HEK293T (cell line): ENCODE data around the gene GRIP1.

Experiments
- CTCF ChIA-PET: fragments of 350-600 bp; formaldehyde crosslinking; extraction: SDS; loops from one replicate; lab custom pipeline; 2021; ENCODE audit warnings: antibody characterized with exemption, inconsistent platforms; lab: Yijun Ruan, JAX
- POLR2A ChIA-PET: fragments of 350-600 bp; formaldehyde crosslinking; extraction: SDS; loops from one replicate; lab custom pipeline; 2020; ENCODE audit warnings: antibody characterized with exemption, inconsistent platforms; lab: Yijun Ruan, JAX
- DNase-seq: peaks from one replicate; pipeline ENCODE4 v3.0.0; 2012; ENCODE audit warnings: mixed read lengths; ENCODE audit errors: extremely low spot score
- ARNT ChIP-seq: fragments of 450-650 bp; IDR thresholded peaks from 2 replicates; pipeline ENCODE4 v1.6.1; 2017; ENCODE audit warnings: mild to moderate bottlenecking
- BHLHE40 ChIP-seq: fragments of 450-650 bp; IDR thresholded peaks from 2 replicates; pipeline ENCODE4 v1.6.1; 2016; ENCODE audit warnings: mild to moderate bottlenecking, moderate library complexity, borderline replicate concordance
- CTBP1 ChIP-seq: fragments of 450-650 bp; IDR thresholded peaks from 2 replicates; pipeline ENCODE4 v1.6.1; 2016; ENCODE audit warnings: borderline replicate concordance
- ELF4 ChIP-seq: fragments of 450-650 bp; IDR thresholded peaks from 2 replicates; pipeline ENCODE4 v1.6.1; 2017; ENCODE audit warnings: antibody characterized with exemption
- FOXA1 ChIP-seq: fragments of 450-650 bp; IDR thresholded peaks from 2 replicates; pipeline ENCODE4 v1.6.1; 2016; ENCODE audit warnings: mild to moderate bottlenecking
- FOXK2 ChIP-seq: fragments of 450-650 bp; IDR thresholded peaks from 2 replicates; pipeline ENCODE4 v1.6.1; 2016; ENCODE audit warnings: mild to moderate bottlenecking
- FOXM1 ChIP-seq: fragments of 450-650 bp; IDR thresholded peaks from 2 replicates; pipeline ENCODE4 v1.6.1; 2017; ENCODE audit warnings: mild to moderate bottlenecking, borderline replicate concordance
- HDGF ChIP-seq: fragments of 450-650 bp; IDR thresholded peaks from 2 replicates; pipeline ENCODE4 v1.6.1; 2017; ENCODE audit warnings: antibody characterized with exemption, borderline replicate concordance
- L3MBTL2 ChIP-seq: fragments of 450-650 bp; conservative IDR thresholded peaks from 2 replicates; pipeline ENCODE4 v1.6.1; 2016; ENCODE audit warnings: mild to moderate bottlenecking
- LEF1 ChIP-seq: fragments of 450-650 bp; IDR thresholded peaks from 2 replicates; pipeline ENCODE4 v1.6.1; 2017; ENCODE audit warnings: mild to moderate bottlenecking, borderline replicate concordance
- NFRKB ChIP-seq: fragments of 450-650 bp; IDR thresholded peaks from 2 replicates; pipeline ENCODE4 v1.6.1; 2016; ENCODE audit warnings: mild to moderate bottlenecking, moderate library complexity
- SP1 ChIP-seq: fragments of 450-650 bp; IDR thresholded peaks from 2 replicates; pipeline ENCODE4 v1.6.1; 2017
- SUZ12 ChIP-seq: fragments of 450-650 bp; IDR thresholded peaks from 2 replicates; pipeline ENCODE4 v1.6.1; 2016; ENCODE audit warnings: mild to moderate bottlenecking
- TARDBP ChIP-seq: fragments of 450-650 bp; IDR thresholded peaks from 2 replicates; pipeline ENCODE4 v1.6.1; 2016
- ZNF384 ChIP-seq: fragments of 450-650 bp; IDR thresholded peaks from 2 replicates; pipeline ENCODE4 v1.6.1; 2016
- TF ChIP-seq, protein P1 (sequence below): fragments of 450-650 bp; IDR thresholded peaks from 2 replicates; pipeline ENCODE4 v1.6.1; 2016

Gene GRIP1

DNA sequence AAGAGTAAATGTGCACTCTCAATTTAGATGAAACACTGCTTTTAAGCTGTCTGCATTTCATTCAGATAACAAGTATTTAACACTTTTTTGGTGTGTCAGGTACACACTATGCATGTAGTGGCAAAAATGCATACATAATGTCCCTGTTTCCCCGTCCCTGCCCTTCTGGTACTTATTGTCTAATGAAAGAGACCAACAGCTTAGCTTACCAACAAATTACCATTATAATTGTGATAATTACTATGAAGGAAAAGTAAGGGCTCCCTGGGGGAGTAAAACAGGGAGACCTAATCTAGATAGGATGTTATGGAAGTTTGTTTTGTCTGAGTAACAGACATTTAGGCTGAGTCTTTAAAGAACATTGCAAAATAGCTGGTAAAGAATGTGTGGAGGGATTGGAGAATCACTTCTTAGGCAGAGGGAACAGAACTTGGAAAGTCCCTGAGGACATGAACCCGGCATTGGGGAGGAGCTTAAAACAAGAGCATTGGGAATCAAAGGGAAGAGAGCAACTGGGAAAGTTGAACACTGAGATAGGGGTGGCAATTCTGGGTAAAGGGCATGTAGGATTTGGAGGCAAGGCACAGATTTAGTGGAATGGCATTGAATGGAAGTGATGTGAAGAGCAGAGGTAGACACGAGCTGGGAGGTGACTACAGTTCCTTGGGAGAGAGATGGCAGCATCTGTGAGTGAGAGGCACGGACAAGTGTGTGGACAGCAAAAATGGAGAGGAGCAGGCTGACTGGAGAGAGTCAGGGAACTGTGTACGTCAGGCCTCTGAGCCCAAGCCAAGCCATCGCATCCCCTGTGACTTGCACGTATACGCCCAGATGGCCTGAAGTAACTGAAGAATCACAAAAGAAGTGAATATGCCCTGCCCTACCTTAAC is 181.6 kb downstream of the GRIP1 start:
- TF ChIP-seq L3MBTL2, result no peak
- TF ChIP-seq FOXM1, result no peak
- TF ChIP-seq ZNF384, result no peak
- TF ChIP-seq SUZ12, result no peak
- TF ChIP-seq ELF4, result no peak
- TF ChIP-seq TARDBP, result no peak
- TF ChIP-seq, protein P1, sequence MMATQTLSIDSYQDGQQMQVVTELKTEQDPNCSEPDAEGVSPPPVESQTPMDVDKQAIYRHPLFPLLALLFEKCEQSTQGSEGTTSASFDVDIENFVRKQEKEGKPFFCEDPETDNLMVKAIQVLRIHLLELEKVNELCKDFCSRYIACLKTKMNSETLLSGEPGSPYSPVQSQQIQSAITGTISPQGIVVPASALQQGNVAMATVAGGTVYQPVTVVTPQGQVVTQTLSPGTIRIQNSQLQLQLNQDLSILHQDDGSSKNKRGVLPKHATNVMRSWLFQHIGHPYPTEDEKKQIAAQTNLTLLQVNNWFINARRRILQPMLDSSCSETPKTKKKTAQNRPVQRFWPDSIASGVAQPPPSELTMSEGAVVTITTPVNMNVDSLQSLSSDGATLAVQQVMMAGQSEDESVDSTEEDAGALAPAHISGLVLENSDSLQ, result no peak
- ChIA-PET CTCF (interaction anchor here (0.6 kb wide), 1 partner anchor 153 kb away, joined by 3 read pairs; no protein-coding TSS in a partner anchor), POLR2A (no interaction called here)
- no peak for DNase-seq

DNA sequence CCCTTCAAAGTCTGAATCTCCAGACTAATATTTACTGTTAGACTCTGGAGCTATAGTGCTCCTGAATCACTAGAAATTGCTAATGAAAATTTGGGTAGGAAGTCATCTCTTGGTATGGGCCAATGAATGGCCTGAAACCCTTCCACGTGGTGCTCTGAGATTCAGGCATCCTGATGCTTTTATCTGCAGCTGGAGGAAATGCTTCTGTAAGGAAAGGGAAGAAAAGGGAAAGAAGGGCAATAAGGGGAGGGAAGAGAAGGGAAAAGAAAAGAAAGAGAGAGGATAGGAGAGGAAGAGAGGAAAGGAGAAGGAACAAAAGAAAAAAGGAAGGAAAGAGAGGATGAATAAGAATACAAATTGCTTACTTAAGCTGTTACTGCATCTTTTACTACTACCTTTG is 182.3 kb downstream of the GRIP1 start:
- no peak for DNase-seq
- TF ChIP-seq LEF1 (no peak), BHLHE40 (no peak), ELF4 (no peak), FOXA1 (no peak), L3MBTL2 (no peak)
- CTCF ChIA-PET, result no interaction called here
- POLR2A ChIA-PET, result no interaction called here

DNA sequence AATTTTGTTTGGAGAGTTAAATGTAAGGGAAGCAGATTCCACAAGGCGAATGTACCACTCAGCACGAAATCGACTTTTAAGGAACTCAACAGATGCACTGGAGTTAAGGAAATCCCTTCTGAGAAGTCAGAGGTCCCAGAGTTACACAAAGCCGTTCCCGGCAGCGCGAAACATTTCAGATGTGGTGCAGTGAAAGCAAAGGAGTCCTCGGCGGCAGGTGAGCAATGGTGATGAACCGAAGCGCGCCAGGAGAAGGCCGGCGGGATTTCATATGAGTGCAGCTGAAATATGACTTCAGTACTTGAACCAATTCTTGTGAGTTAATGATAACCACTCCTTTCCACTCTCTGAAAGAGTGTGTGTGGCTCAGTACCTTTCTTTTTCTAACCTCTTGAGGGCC is 183.2 kb downstream of the GRIP1 start:
- no peak for DNase-seq
- ChIA-PET POLR2A (no interaction called here), CTCF (no interaction called here)
- TF ChIP-seq ARNT (no peak), NFRKB (no peak), FOXK2 (no peak), FOXA1 (no peak), SP1 (no peak), TARDBP (no peak), L3MBTL2 (no peak), CTBP1 (no peak), LEF1 (no peak), ZNF384 (no peak), BHLHE40 (no peak), ELF4 (no peak), SUZ12 (no peak), FOXM1 (no peak), HDGF (no peak)
- TF ChIP-seq, protein P1, result no peak

DNA sequence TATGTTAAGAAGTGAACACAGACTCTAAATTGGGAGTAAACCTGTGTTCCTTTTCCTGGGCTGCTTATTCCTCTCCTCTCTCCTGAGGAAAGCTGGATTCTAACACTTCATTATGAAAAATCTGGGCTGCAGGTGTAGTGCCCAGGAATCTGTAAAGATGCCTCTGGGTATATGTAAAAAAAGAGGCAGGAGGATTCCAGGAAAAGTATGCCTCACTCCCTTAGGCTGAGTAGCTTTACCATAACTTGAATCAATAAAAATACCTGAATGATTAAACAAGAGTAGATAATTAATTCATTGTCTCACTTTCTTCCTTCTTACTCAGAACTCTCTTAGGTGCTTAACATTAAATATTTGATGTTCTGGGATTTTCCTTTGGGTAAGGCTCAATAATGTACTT is 185.1 kb downstream of the GRIP1 start:
- CTCF ChIA-PET, result no interaction called here
- TF ChIP-seq SUZ12, result no peak
- TF ChIP-seq ZNF384, result no peak
- no peak for TF ChIP-seq FOXM1
- no peak for TF ChIP-seq CTBP1
- TF ChIP-seq LEF1, result no peak
- DNase-seq, result no peak
- POLR2A ChIA-PET, result no interaction called here

DNA sequence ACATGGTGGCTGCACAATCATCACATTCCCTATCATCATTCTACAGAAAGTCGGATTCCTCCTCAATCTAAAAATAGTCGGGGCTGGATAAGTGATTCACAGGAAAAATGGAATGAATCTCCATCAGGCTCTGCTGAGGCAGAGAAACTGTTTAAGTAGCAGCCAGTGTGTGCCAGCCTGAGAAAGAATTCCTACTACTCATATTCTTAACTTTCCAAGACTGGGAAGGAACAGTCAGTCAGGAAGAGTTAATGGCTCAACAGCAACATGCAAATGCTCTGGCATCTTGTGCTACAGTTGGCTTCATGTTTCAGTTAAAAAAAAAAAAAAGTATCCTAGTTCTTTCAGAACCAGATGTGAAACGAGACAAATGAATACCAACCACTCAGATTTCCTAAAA is 187.0 kb downstream of the GRIP1 start:
- no peak for DNase-seq
- TF ChIP-seq LEF1 (no peak), ARNT (no peak), TARDBP (no peak), HDGF (no peak), ZNF384 (no peak), ELF4 (no peak), SP1 (no peak), FOXA1 (no peak), NFRKB (no peak)
- TF ChIP-seq, protein P1, result no peak
- ChIA-PET CTCF (no interaction called here), POLR2A (no interaction called here)

DNA sequence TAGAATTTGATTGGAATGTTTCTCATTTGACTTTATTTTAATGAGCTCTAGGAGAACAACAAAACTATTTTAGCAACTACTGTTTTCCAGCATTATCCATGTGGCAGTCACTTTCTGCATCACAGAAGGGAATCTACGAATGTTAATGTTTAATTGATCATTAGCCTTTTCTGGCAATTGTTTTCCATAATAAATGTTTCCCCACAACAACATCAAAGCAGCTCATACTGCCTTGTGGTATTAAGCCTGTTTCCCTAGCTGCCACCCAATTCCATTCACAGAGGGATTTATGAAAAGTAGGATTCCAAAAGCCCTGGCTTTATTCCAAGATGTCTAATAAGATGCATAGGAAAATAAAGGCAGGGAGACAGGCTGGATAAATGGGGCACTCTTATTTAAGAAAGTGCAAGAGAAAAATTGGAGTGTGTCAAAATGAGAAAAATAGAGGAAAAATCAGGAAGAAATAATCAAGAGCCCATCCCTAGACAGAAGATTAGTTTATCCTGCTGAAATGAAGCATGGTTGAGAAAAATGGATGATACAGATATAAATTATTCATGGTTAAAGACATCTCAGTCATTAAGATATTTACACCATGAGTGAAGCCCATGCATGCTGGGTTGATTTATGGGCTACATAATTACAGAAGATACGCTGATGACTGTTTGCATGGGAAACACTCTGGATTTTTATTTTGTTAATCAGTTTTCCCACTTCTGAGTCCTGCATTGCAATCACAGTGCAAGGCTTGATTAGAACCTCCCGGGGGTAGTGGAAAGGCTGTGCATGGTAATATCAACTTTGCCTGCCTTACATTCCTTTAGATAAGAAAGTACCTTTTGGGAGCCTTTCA is 196.3 kb downstream of the GRIP1 start:
- POLR2A ChIA-PET, result no interaction called here
- TF ChIP-seq FOXK2, result no peak
- TF ChIP-seq HDGF, result no peak
- no peak for TF ChIP-seq SP1
- no peak for TF ChIP-seq NFRKB
- no peak for TF ChIP-seq ARNT
- TF ChIP-seq ELF4, result no peak
- TF ChIP-seq FOXA1, result no peak
- TF ChIP-seq CTBP1, result no peak
- TF ChIP-seq FOXM1, result no peak
- TF ChIP-seq L3MBTL2, result no peak
- no peak for TF ChIP-seq BHLHE40
- TF ChIP-seq SUZ12, result no peak
- no peak for DNase-seq
- CTCF ChIA-PET, result no interaction called here
